Heart right ventricle (tissue), 16 donors: ENCODE results near the gene CHST14. TPM values are rescaled to one million over a fixed set of nuclear protein-coding genes. Genes with fewer than 3 reads are reported as not detected.

Experiments used
- ATAC-seq, 8 donors: fragments of 200-7000 bp; cut with Tn5 transposase; one replicate each; pipeline ENCODE4 v1.9.1; 2020; ENCODE audit warnings: mild to moderate bottlenecking in 8 of 8, moderate library complexity in 8 of 8, moderate number of reproducible peaks in 1 of 8
- DNase-seq, 2 donors: peaks; one replicate each; pipeline ENCODE4 v3.0.0-alpha.2; 2020
- H3K27ac ChIP-seq, 10 donors: fragments of 200-600 bp; sonication (generic) in 2 of 10; one replicate each; pipeline versions ENCODE4 v1.5.0 to v1.8.0; 2020 to 2022; ENCODE audit warnings: mild to moderate bottlenecking in 3 of 10
- H3K27me3 ChIP-seq, 7 donors: fragments of 200-600 bp; one replicate each; pipeline ENCODE4 v1.8.0; 2021 to 2022; ENCODE audit warnings: mild to moderate bottlenecking in 2 of 7
- H3K36me3 ChIP-seq, 9 donors: fragments of 200-600 bp; sonication (generic) in 1 of 9; one replicate each; pipeline versions ENCODE4 v1.5.0 to v1.8.0; 2020 to 2022; ENCODE audit warnings: mild to moderate bottlenecking in 2 of 9
- H3K4me1 ChIP-seq, 9 donors: fragments of 200-600 bp; sonication (generic) in 1 of 9; one replicate each; pipeline versions ENCODE4 v1.5.0 to v1.8.0; 2020 to 2022; ENCODE audit warnings: mild to moderate bottlenecking in 4 of 9
- H3K4me3 ChIP-seq, 10 donors: fragments of 200-600 bp; sonication (generic) in 2 of 10; one replicate each; pipeline versions ENCODE4 v1.5.0 to v1.8.0; 2020 to 2022; ENCODE audit warnings: mild to moderate bottlenecking in 7 of 10, moderate library complexity in 2 of 10
- H3K9me3 ChIP-seq, 11 donors: fragments of 200-600 bp in 10 of 11; sonication (generic) in 2 of 11; one replicate each; pipeline versions ENCODE4 v1.5.0 to v1.8.0; 2013 to 2022; ENCODE audit warnings: mild to moderate bottlenecking in 2 of 11, control low read depth in 1 of 11, moderate library complexity in 1 of 11
- WGBS, 2 donors: extraction: QIAGEN DNeasy Blood & Tissue Kit; methylation state at CpG; one replicate each; pipeline ENCODE4 v1.1.7; 2013; ENCODE audit warnings: inconsistent platforms in 1 of 2; 5-methylcytosine and 5-hydroxymethylcytosine counted together
- intact Hi-C, 10 donors: fragments of 100-400 bp; cut with DNase I; formaldehyde crosslinking; loops; one replicate each; pipeline versions ENCODE4 v1.11.1 to v1.14.2; 2022
- polyA plus RNA-seq, 2 donors: library from polyadenylated mRNA; stranded (reverse); fragments of 200-250 nt; gene quantifications; one replicate each; pipeline ENCODE4 v1.2.3, GENCODE V29; 2013
- total RNA-seq, 10 donors: library from RNA; stranded (reverse); fragmentation: NEBNext Ultra II Directional in 3 of 10; extraction: Animal tissue kit (Norgen Biotek cat#: 25700) in 3 of 10; gene quantifications; one replicate each; pipeline versions ENCODE4 v1.2.1 to v1.2.4, GENCODE V29; 2021 to 2023
- TF ChIP-seq, protein P1 (sequence below), 9 donors: fragments of 200-600 bp; sonication (generic) in 2 of 9; IDR thresholded peaks; one replicate each; pipeline versions ENCODE4 v1.5.0 to v1.8.0; 2021 to 2022; ENCODE audit warnings: antibody characterized with exemption in 9 of 9, mild to moderate bottlenecking in 5 of 9, moderate library complexity in 1 of 9
- donor health status: Arrhythmogenic right ventricular cardiomyopathy.
- donor health status: ischemic (EF 13 %, LVEDD 7.1; RV severe dilation, severe dysfunction).
- donor health status: healthy with polysubstance abuse.
- donor health status: DM: no; HTN: yes; CAD: no.
- donor health status: DM: no; HTN: no; CAD: no.
- donor health status: ischemic (EF 25% LVEDD 6.9; RV normal size, moderate dysfunction).
- donor health status: ischemic (EF 25% LVEDD 5.7; RV mildly dilated, moderate dysfunction).
- donor health status: healthy.
- donor health status: DM: yes; HTN: yes; CAD: no.
- donor health status: Ischemic cardiomyopathy.
- donor health status: ischemic (EF 35%, LVEDD 5.7; RV mildly dilated, moderate dysfunction).
- donor health status: nonischemic (EF 11% LVEDD 7.7; RV severe dilation, severe dysfunction).
- donor health status: DM: yes; HTN: yes; CAD: no.
- donor health status: PGD.
- donor health status: ischemic (EF 29% LVEDD 5.4; RV normal size, mild dysfunction).
- donor health status: nonischemic (EF 23%, LVEDD 6.1; RV moderate dilation, normal function).

Gene CHST14
- total and polyA plus RNA-seq, 12 donors = 5.3 to 11.5 (median 8.9) TPM

DNA sequence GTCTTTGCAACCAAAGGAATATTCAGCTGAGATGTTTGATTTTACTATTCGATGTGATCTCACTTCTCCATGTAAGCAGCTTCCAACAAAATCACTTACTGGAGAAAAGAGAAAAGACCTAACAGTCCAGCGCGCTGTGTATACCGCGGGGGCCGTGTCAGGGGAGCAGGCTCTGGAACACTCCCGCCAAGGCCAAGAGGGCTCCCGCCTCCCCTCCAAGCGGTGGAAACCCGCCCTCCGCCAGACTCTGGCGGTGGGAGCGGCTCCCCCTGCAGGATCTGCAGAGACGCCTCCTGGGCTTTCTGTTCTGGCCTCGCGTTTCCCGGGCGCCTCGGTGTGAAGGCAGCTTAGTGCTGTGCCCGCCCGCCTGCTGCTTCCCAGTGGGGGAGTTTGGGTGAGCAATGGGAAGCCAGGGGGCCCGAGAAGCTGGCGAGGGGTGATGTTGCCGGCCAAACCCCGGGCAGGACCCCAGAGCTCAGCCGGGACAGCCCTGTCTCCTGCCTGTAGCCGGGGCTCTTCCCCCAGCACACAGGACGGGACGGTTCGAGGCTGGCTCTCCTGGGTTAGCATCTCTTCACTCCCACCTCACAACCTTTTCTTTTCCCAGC is 36.3 kb downstream of the CHST14 start:
- TF ChIP-seq, protein P1, sequence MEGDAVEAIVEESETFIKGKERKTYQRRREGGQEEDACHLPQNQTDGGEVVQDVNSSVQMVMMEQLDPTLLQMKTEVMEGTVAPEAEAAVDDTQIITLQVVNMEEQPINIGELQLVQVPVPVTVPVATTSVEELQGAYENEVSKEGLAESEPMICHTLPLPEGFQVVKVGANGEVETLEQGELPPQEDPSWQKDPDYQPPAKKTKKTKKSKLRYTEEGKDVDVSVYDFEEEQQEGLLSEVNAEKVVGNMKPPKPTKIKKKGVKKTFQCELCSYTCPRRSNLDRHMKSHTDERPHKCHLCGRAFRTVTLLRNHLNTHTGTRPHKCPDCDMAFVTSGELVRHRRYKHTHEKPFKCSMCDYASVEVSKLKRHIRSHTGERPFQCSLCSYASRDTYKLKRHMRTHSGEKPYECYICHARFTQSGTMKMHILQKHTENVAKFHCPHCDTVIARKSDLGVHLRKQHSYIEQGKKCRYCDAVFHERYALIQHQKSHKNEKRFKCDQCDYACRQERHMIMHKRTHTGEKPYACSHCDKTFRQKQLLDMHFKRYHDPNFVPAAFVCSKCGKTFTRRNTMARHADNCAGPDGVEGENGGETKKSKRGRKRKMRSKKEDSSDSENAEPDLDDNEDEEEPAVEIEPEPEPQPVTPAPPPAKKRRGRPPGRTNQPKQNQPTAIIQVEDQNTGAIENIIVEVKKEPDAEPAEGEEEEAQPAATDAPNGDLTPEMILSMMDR (IDR thresholded peaks at IDR 0.05) = peak; percentile 47 to 88 (median 69)
- WGBS, 2 donors = 3 to 4% methylated on average over 30 of the region's 30 CpGs
- no peaks in the 10 kb centered on the region for H3K36me3 ChIP-seq
- peak; percentile 79 to 80 for DNase-seq
- peak overlapping the region in 2 of 10 donors; percentile 10 to 11 for H3K27ac ChIP-seq
- no peaks in the 10 kb centered on the region for H3K9me3 ChIP-seq
- peak; percentile 80 to 94 (median 90) for ATAC-seq
- H3K4me3 ChIP-seq = peak overlapping the region in 9 of 10 donors; percentile 13 to 45 (median 28)
- intact Hi-C loops = loop anchor here in 7 of 10 donors (2.0 to 10.0 kb wide), 5 partner anchors 52 to 65 kb away; partner anchors contain the start of gene BAHD1 (in 3 of the 7)
- H3K4me1 ChIP-seq = peaks cover 0 to 27% (median 20%) of the 10 kb centered on the region in 9 donors
- peaks cover 0 to 62% (median 0%) of the 10 kb centered on the region in 7 donors for H3K27me3 ChIP-seq

DNA sequence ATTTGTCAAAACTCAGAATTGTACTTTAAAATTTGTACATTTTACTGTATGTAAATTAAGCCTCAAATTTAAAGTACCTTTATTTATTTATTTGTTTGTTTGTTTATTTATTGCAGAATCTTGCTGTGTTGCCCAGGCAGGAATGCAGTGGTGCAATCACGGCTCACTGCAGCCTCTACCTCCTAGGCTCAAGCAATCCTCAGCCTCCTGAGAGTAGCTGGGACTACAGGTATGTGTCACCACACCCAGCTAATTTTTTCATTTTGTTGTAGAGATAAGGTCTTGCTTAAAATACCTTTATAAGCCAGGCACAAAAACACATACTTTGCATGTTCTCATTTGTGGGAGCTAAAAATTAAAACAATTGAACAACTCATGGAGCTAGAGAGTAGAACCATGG is 37.4 kb downstream of the CHST14 start:
- DNase-seq = no peak
- H3K4me3 ChIP-seq = no peak overlapping the region
- no peak for ATAC-seq
- TF ChIP-seq, protein P1 (IDR thresholded peaks at IDR 0.05) = no peak
- no peaks in the 10 kb centered on the region for H3K36me3 ChIP-seq
- WGBS, 2 donors = 95 to 97% methylated on average over 1 of the region's 1 CpG
- H3K4me1 ChIP-seq = peaks cover 0 to 30% (median 20%) of the 10 kb centered on the region in 9 donors
- intact Hi-C loops = loop anchor here in 6 of 10 donors (5.0 to 10.0 kb wide), 4 partner anchors 53 to 66 kb away; partner anchors contain the start of gene BAHD1 (in 3 of the 6)
- no peaks in the 10 kb centered on the region for H3K9me3 ChIP-seq
- H3K27ac ChIP-seq = no peak overlapping the region
- peaks cover 0 to 69% (median 0%) of the 10 kb centered on the region in 7 donors for H3K27me3 ChIP-seq

DNA sequence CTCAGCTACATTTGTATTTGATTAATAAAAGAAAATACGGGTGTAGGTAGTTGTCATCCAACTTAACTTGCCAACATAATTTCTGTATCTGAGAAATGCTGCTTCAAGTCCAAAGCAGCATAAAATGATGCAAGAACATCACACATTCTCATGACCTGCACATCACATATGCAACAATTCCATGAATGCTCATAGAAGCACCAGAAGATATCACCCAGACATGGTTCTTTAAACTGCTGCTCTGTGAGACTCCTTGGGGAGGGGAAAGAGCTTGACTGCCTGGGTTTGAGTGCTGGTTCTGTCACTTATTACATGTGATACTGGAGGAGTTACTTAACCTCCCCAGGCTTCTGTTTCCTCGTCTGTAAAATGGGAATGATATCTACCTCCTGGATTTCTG is 39.4 kb downstream of the CHST14 start:
- H3K9me3 ChIP-seq = no peaks in the 10 kb centered on the region
- H3K27ac ChIP-seq = no peak overlapping the region
- H3K36me3 ChIP-seq = no peaks in the 10 kb centered on the region
- H3K27me3 ChIP-seq = peaks cover 0 to 65% (median 0%) of the 10 kb centered on the region in 7 donors
- peaks cover 0 to 30% (median 20%) of the 10 kb centered on the region in 9 donors for H3K4me1 ChIP-seq
- DNase-seq (no peak), ATAC-seq (no peak)
- intact Hi-C loops = loop anchor here in 4 of 10 donors (5.0 to 10.0 kb wide), 4 partner anchors 52 to 185 kb away; partner anchors contain the start of genes KNL1 (in 1 of the 4) and RAD51 (in 1 of the 4)
- 86 to 91% methylated on average over 2 of the region's 2 CpGs for WGBS, 2 donors
- H3K4me3 ChIP-seq = no peak overlapping the region
- TF ChIP-seq, protein P1 (IDR thresholded peaks at IDR 0.05) = no peak

DNA sequence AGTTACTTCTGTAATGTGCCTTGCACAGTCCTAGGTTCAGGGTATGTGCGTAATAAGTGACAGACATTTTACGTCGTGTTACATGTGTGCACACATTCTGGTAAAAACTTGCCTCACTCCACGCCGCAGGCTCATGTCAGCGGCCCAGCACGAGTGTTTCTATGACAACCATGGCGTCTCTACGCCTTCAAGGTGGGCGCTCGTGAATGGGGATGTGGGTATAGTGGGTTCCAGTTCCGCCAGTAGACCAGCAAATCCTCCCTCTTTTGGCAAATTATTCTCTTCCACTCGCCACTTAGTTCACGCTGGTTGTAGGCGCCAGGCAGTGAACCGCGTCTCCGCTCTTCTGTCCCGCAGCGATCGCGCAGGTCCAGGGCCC is 40.3 kb downstream of the CHST14 start:
- H3K27ac ChIP-seq = peak overlapping the region in 9 of 10 donors; percentile 15 to 71 (median 64)

More for the DNA sequence above, 40.3 kb downstream of the CHST14 start:
- no peaks in the 10 kb centered on the region for H3K9me3 ChIP-seq
- H3K36me3 ChIP-seq = no peaks in the 10 kb centered on the region
- peak overlapping the region; percentile 32 to 78 (median 62) for H3K4me3 ChIP-seq
- DNase-seq = no peak
- peak in 3 of 8 donors; percentile 6 to 26 (median 12) for ATAC-seq
- 29 to 31% methylated on average over 22 of the region's 22 CpGs for WGBS, 2 donors
- TF ChIP-seq, protein P1 (IDR thresholded peaks at IDR 0.05) = no peak
- intact Hi-C loops = loop anchor here in 4 of 10 donors (5.0 to 10.0 kb wide), 4 partner anchors 51 to 184 kb away; partner anchors contain the start of genes KNL1 (in 1 of the 4) and RAD51 (in 1 of the 4)
- peaks cover 0 to 30% (median 20%) of the 10 kb centered on the region in 9 donors for H3K4me1 ChIP-seq
- H3K27me3 ChIP-seq = peaks cover 0 to 65% (median 0%) of the 10 kb centered on the region in 7 donors
